ENCODE data around the gene FAM111A.

Gene FAM111A

DNA sequence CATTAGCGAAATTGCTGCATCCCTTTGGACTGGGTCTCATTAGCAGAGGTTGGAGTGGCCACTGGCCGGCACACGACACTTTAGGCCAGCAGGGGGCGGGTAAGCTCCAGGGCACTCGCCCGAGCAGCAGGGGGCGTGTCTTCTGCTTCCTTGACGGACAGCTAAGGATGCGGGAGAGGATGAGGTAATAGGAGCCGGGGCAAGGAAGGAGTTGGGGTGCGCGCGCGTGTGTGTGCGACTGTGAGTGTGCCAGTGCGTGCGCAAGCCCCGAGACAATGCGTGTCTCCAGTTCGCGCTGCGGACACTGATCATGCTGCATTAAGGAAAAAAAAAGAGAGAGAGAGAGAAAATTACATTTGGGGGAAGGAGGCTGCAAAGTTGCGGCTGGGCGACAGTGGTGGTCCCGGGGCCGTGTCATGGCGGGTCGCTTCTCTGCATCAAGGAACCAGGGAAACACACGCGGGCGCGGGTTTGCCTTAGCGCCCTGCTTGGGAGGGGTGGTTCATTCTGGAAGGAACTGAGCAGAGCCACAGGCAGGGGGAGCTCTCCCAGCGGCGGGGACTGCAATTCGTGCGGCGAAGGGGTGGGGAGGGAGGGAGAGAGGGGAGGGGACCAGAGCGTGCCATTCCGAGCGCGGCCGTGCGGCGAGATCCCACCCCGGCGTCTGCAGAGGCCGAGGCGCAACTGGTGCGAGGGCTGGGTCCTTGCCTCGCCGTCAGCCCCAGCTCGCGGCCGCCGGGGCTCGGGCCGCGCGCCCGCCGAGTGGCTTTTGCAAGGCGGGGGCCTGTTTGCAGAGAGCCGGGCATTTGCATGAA lies 29.1 kb downstream of the FAM111A start, which contains the start of gene DTX4:
DTX4 (plus strand) TSS at position 625 of the 815 bp plus-strand sequence. CDS start 464 bp downstream, outside the sequence.
- peak within 1 kb of the TSS; percentile 93 to 98 (median 96) for H3K4me3 Mint-ChIP-seq
- H3K36me3 Mint-ChIP-seq (ENCODE audit: low read depth): no peaks in the 10 kb centered on the region
- TF ChIP-seq, protein P1, sequence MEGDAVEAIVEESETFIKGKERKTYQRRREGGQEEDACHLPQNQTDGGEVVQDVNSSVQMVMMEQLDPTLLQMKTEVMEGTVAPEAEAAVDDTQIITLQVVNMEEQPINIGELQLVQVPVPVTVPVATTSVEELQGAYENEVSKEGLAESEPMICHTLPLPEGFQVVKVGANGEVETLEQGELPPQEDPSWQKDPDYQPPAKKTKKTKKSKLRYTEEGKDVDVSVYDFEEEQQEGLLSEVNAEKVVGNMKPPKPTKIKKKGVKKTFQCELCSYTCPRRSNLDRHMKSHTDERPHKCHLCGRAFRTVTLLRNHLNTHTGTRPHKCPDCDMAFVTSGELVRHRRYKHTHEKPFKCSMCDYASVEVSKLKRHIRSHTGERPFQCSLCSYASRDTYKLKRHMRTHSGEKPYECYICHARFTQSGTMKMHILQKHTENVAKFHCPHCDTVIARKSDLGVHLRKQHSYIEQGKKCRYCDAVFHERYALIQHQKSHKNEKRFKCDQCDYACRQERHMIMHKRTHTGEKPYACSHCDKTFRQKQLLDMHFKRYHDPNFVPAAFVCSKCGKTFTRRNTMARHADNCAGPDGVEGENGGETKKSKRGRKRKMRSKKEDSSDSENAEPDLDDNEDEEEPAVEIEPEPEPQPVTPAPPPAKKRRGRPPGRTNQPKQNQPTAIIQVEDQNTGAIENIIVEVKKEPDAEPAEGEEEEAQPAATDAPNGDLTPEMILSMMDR (IDR thresholded peaks at IDR 0.05; ENCODE audit: unreplicated experiment in 3 of 3): peak; percentile 69 to 82 (median 74)
- peak within 1 kb of the TSS; percentile 71 to 96 (median 92) for H3K27ac Mint-ChIP-seq
- H3K27me3 Mint-ChIP-seq (ENCODE audit: low read depth): peaks cover under 1% of the 10 kb centered on the region
- H3K4me1 Mint-ChIP-seq: peaks cover 20% of the 10 kb centered on the region
- H3K9me3 Mint-ChIP-seq: no peaks in the 10 kb centered on the region

DNA sequence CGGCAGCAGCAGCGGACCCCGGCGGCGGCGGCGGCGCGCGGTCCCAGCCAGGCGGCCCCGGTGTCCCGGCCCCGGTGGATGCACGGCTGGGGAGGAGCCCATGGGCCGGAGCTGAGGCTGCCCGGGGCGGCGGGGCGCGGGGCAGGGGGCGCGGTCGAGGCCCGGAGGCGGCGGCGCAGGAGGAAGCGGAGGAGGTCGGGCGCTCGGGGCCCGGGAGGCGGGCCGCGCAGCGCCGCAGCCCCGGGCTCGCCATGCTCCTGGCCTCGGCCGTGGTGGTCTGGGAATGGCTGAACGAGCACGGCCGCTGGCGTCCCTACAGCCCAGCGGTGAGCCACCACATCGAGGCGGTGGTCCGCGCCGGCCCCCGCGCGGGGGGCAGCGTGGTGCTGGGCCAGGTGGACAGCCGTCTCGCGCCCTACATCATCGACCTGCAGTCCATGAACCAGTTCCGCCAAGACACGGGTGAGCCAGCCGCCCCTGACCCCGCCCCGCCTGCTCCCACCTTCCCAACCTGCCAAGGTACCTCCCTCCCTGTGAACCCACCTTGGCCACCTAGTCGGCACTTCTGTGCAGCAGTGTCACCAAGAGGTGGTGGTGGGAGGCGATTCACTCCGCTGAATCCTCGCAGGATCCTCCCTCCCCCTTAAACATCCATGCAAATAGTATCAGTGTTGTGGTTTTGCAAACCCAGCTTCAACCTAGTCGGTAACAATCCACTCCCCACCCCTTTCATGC lies 29.9 kb downstream of the FAM111A start:
- Mint-ChIP-seq H3K27me3 (ENCODE audit: low read depth) (no peaks in the 10 kb centered on the region), H3K9me3 (no peaks in the 10 kb centered on the region), H3K4me3 (peak overlapping the region; percentile 93 to 98 (median 96)), H3K27ac (peak overlapping the region; percentile 71 to 96 (median 92)), H3K4me1 (peaks cover 27% of the 10 kb centered on the region), H3K36me3 (ENCODE audit: low read depth) (peaks cover 7% of the 10 kb centered on the region)
- TF ChIP-seq, protein P1 (IDR thresholded peaks at IDR 0.05; ENCODE audit: unreplicated experiment in 3 of 3): no peak

DNA sequence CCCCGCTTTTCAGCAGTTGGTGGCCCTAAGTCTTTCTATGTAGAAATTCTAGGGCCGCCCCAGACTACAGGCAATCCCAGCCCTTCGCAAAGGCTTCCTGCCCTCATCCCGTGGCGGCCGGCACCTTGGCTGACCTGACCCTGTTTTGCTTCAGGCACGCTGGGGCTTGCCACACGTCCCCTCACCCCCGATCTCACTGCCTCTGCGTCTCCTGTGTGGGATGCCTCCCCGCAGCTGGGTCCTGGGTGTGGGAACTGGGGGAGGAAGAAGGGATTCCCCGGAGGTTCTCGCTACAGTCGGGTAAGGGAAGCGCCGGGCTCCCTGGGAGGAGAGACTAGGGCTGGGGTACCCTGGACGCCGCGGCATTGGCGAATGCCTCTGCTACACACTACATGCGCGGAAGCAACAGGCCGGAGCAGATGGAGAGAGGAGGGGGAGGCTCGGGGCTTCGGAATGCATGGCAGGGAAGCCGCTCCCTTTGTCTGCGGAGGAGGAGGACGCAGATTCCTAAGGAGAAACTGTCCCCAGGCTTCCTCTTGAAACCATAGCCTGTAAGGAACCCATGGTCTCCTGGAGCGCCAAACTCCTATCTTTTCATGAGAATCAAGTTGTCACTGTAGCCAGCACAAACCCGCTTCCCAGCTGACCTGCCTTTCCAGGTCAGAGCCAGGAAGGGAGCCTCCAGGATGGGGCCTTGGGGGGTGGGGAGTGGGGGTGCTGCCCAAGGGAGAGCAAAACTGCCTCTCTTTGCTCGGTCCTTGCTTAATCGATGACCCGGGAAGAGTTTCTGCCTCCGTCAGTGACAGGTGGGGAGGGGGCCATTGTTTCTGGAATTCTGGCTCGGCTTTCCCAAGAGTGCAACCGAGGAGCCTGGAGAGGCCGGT lies 30.7 kb downstream of the FAM111A start:
- H3K36me3 Mint-ChIP-seq (ENCODE audit: low read depth): peaks cover 14% of the 10 kb centered on the region
- peaks cover 35% of the 10 kb centered on the region for H3K4me1 Mint-ChIP-seq

DNA sequence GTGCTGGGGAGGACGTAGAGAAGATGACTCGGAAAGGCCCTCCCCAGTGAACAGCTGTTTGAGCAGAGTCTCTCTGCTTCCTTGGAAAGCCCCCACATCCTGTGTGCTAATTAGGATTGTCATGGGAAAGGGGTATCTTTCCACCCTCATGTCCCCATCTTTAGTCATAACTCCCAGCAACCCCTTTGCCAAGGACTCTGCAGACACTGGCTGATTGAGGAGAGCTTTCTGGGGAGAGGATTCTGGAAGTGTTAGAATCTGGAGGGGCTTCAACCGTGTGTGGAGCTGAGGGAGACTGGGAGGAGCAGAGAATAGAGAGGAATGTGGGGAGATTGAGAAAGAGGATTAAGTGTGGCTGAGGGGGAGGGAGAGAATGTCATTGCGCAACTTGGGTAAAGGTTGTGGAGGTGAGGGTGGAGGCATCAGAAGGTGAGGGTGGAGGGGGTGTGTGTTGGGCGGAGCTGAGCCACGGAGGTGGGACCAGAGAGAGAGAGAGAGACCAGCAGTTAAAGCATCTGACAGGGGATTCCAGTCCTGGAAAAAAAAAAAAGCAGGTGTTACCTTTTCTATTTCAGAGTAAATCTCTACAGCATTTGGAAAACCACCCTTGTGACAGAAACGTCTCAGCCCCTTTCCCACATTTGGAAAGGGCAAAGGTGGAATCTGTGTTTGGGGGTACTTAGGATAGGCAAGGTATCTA lies 31.5 kb downstream of the FAM111A start:
- TF ChIP-seq, protein P1 (IDR thresholded peaks at IDR 0.05; ENCODE audit: unreplicated experiment in 3 of 3): no peak
- H3K9me3 Mint-ChIP-seq: no peaks in the 10 kb centered on the region
- peaks cover 20% of the 10 kb centered on the region for H3K36me3 Mint-ChIP-seq (ENCODE audit: low read depth)
- no peaks in the 10 kb centered on the region for H3K27me3 Mint-ChIP-seq (ENCODE audit: low read depth)
- H3K4me1 Mint-ChIP-seq: peaks cover 41% of the 10 kb centered on the region
- H3K4me3 Mint-ChIP-seq: peak overlapping the region; percentile 93 to 98 (median 96)
- H3K27ac Mint-ChIP-seq: peak overlapping the region; percentile 71 to 96 (median 92)

More for the DNA sequence above, 30.7 kb downstream of the FAM111A start:
- TF ChIP-seq, protein P1 (IDR thresholded peaks at IDR 0.05; ENCODE audit: unreplicated experiment in 3 of 3): no peak
- H3K9me3 Mint-ChIP-seq: no peaks in the 10 kb centered on the region
- H3K4me3 Mint-ChIP-seq: peak overlapping the region; percentile 93 to 98 (median 96)
- H3K27ac Mint-ChIP-seq: peak overlapping the region; percentile 71 to 96 (median 92)
- no peaks in the 10 kb centered on the region for H3K27me3 Mint-ChIP-seq (ENCODE audit: low read depth)

DNA sequence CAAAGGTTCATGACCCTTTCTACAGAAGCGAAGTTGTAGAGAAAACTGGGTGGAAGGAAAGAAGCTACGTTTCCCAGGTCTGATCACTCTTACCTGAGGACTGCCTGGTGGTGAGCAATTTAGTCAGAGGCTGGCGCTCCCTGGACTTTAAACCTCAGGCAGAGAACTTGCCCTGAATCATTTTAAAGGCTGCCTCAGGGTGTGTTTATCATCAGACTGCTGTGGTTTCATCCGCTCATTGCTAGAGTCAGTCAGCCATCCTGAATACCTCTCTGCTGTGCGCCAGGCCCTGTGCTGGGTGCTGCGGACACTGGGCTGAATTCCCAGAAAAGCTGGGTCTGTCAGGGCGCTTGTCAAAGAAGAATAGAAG lies 32.0 kb downstream of the FAM111A start:
- TF ChIP-seq, protein P1 (IDR thresholded peaks at IDR 0.05; ENCODE audit: unreplicated experiment in 3 of 3): no peak
- H3K9me3 Mint-ChIP-seq: no peaks in the 10 kb centered on the region
- peak overlapping the region; percentile 93 to 98 (median 96) for H3K4me3 Mint-ChIP-seq
- H3K27ac Mint-ChIP-seq: peak overlapping the region; percentile 71 to 96 (median 83)
- H3K4me1 Mint-ChIP-seq: peaks cover 41% of the 10 kb centered on the region
- H3K36me3 Mint-ChIP-seq (ENCODE audit: low read depth): peaks cover 24% of the 10 kb centered on the region
- no peaks in the 10 kb centered on the region for H3K27me3 Mint-ChIP-seq (ENCODE audit: low read depth)

Data from nephron (organoid).